ENCODE results near the gene CCDC28B. TPM values are rescaled to one million over a fixed set of nuclear protein-coding genes. Genes with fewer than 3 reads are reported as not detected.
A peak's percentile ranks its signal among the peaks of the same experiment; 100 is the strongest.

CCDC28B gene
- total RNA-seq, 1 donor from 2014 or later = 16.7 TPM

DNA sequence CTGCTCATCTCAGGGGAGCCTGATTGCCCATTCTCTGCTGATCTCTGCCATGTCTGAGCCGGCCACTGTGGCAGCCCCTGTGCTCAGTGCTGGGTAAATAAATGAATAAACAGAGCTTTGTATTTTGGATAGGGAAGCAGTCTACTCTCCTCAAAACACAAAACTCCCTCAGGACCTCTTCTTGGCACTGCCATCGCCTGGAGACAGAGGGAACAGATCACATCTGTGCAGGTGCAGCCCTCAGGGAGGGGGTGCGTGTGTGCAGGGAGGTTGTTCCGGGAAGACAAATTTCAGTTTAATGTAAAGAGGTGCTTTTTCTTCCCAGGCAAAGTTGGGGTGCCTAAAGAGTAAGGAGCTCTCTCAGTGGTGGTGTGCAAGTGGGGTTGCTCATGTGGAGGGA is 38.9 kb downstream of the CCDC28B start:
- H3K27me3 ChIP-seq (ENCODE audit: low read depth) = no peaks in the 10 kb centered on the region
- peak overlapping the region; percentile 79 for H3K4me3 ChIP-seq
- no peaks in the 10 kb centered on the region for H3K9me3 ChIP-seq (replicated peaks)
- peaks cover 43% of the 10 kb centered on the region for H3K4me1 ChIP-seq
- DNase-seq = no peak
- TF ChIP-seq, protein P1, sequence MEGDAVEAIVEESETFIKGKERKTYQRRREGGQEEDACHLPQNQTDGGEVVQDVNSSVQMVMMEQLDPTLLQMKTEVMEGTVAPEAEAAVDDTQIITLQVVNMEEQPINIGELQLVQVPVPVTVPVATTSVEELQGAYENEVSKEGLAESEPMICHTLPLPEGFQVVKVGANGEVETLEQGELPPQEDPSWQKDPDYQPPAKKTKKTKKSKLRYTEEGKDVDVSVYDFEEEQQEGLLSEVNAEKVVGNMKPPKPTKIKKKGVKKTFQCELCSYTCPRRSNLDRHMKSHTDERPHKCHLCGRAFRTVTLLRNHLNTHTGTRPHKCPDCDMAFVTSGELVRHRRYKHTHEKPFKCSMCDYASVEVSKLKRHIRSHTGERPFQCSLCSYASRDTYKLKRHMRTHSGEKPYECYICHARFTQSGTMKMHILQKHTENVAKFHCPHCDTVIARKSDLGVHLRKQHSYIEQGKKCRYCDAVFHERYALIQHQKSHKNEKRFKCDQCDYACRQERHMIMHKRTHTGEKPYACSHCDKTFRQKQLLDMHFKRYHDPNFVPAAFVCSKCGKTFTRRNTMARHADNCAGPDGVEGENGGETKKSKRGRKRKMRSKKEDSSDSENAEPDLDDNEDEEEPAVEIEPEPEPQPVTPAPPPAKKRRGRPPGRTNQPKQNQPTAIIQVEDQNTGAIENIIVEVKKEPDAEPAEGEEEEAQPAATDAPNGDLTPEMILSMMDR (IDR thresholded peaks at IDR 0.05; ENCODE audit: borderline replicate concordance) = no peak
- intact Hi-C loops (cut with micrococcal nuclease) = no loop called here
- H3K27ac ChIP-seq (replicated peaks) = peak overlapping the region; percentile 89
- H3K36me3 ChIP-seq = peaks cover 1% of the 10 kb centered on the region

DNA sequence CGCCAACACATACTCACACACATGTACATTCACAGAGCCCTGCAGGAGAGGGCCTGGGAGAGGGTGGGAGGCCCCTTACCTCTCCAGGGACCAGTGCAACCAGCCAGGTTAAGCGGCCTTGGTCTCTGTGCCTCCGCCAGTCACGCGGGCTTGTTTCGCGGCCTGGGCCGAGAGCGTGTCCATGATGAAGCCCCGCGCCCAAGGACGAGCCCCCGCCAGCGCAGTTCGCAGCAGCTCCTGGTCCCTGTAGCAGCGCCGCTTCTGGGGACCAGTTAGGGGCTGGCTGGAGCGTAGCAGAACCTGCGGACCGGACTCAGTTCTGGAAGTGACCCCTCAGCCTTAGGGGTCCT is 39.4 kb downstream of the CCDC28B start:
- peak overlapping the region; percentile 89 for H3K27ac ChIP-seq (replicated peaks)
- intact Hi-C loops (cut with micrococcal nuclease) = no loop called here
- TF ChIP-seq, protein P1 (IDR thresholded peaks at IDR 0.05; ENCODE audit: borderline replicate concordance) = no peak
- H3K4me1 ChIP-seq = peaks cover 43% of the 10 kb centered on the region
- H3K9me3 ChIP-seq (replicated peaks) = no peaks in the 10 kb centered on the region
- H3K4me3 ChIP-seq = peak overlapping the region; percentile 79
- DNase-seq = no peak
- H3K27me3 ChIP-seq (ENCODE audit: low read depth) = no peaks in the 10 kb centered on the region
- no peaks in the 10 kb centered on the region for H3K36me3 ChIP-seq

DNA sequence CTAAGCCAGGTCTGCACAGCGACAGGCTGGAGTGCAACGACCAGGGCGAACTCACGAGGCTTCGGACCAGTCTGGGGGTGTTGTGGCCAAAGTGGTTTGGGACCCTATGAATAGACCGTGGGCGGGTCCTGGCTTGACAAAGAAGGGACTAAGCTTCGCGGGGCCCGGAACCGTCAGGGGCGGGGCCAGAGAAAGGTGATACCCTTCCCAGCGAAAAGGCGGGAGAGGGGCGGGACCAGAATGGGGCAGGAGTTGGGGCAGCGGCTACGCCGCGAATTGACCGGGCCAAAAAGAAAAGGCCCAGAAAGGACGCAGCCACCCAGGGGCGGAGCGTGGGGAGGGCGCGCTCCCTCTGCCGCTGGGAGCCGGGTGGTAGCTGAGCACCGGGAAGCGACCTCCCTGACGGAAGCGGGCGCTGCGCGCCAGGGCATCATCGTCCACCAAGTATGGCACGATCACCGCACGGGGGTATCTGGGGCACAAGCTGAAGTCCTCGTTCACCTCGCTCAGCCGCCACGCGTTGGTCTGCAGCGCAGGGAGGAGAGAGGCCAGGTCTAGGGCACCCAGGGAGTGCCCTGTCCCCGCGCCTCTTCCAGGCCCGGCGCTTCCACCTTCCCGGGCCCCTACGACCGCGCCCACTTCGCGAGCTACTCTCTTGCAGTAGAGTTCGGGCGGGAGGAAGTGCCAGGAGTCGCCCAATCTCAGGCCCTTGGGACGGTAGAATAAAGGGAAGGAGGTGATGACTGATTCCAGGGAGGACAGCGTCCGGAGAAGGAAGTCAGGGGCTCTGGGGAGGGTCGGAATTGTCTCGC is 40.0 kb downstream of the CCDC28B start:
- intact Hi-C loops (cut with micrococcal nuclease) = no loop called here
- peak overlapping the region; percentile 89 for H3K27ac ChIP-seq (replicated peaks)
- peaks cover 43% of the 10 kb centered on the region for H3K4me1 ChIP-seq
- peak; percentile 73 for DNase-seq
- H3K36me3 ChIP-seq = no peaks in the 10 kb centered on the region
- H3K9me3 ChIP-seq (replicated peaks) = no peaks in the 10 kb centered on the region
- no peaks in the 10 kb centered on the region for H3K27me3 ChIP-seq (ENCODE audit: low read depth)
- TF ChIP-seq, protein P1 (IDR thresholded peaks at IDR 0.05; ENCODE audit: borderline replicate concordance) = peak; percentile 47
- peak overlapping the region; percentile 79 for H3K4me3 ChIP-seq

DNA sequence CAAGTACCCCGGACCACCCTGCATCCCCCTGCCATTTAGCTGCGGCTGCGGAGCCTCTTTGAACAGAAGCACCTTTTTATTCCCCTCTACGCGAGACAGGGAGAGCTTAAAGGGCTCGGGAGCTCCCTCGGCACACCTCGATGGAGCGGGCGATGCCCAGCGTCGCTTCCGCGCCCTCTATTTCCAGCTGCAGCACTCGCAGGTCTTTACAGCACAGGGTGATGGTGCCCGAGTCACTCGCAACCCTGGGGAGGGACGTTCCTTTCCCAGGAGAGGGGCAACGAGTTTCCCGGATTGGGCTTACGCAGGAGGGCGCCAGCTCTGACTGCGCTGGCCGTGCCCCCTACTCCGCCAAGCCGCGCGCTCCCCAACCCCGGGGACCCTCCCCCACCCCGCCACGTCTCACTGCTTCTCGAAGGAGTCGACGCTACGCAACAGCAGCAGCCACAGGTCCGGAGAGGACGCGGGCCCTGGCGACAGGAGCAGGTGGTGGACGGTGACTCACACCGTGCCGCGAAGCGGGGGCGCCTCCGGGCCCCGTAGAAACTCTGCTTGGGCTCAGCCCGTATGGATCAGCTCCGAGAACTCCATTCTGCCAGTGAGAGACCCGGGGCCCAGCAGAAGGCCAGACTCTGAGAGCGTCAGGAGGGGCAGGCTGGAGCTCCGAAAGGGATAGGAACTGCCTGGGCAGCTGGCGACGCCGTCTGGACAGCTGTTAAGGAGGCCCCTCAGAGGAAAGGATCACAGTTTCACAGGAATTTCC is 40.8 kb downstream of the CCDC28B start:
- Histone ChIP-seq H3K9me3 (replicated peaks) (no peaks in the 10 kb centered on the region), H3K36me3 (no peaks in the 10 kb centered on the region), H3K27me3 (ENCODE audit: low read depth) (no peaks in the 10 kb centered on the region), H3K27ac (replicated peaks) (peak overlapping the region; percentile 89), H3K4me1 (peaks cover 51% of the 10 kb centered on the region), H3K4me3 (peak overlapping the region; percentile 79)
- intact Hi-C loops (cut with micrococcal nuclease) = no loop called here
- TF ChIP-seq, protein P1 (IDR thresholded peaks at IDR 0.05; ENCODE audit: borderline replicate concordance) = no peak
- DNase-seq = peak; percentile 65

DNA sequence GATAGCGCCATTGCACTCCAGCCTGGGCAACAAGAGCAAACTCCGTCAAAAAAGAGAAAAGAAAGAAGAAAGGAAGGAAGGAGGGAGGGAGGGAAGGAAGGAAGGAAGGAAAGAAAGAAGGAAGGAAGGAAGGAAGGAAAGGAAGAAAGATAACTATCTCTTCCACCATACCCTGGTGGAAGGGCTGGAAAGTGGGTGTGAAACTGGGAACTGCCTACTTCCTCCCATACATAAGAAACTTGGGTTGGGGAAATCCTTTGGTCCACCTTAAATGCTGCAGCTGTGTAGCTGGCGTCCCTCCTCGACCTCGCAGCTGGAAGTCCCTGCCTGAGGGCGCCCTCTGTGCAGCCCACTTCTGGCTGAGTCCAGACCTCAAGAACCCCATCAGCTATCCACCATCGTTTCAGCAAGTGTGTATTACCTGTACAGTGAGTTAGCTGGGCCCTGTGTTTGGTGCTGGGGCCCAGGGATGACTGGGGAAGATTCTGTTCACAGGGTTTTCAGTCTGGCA is 42.0 kb downstream of the CCDC28B start:
- peaks cover 64% of the 10 kb centered on the region for H3K4me1 ChIP-seq
- TF ChIP-seq, protein P1 (IDR thresholded peaks at IDR 0.05; ENCODE audit: borderline replicate concordance) = no peak
- H3K27me3 ChIP-seq (ENCODE audit: low read depth) = no peaks in the 10 kb centered on the region
- H3K27ac ChIP-seq (replicated peaks) = peak overlapping the region; percentile 89
- H3K9me3 ChIP-seq (replicated peaks) = no peaks in the 10 kb centered on the region
- intact Hi-C loops (cut with micrococcal nuclease) = no loop called here
- peak; percentile 59 for DNase-seq
- H3K36me3 ChIP-seq = no peaks in the 10 kb centered on the region
- peak overlapping the region; percentile 79 for H3K4me3 ChIP-seq

All from left ventricle myocardium inferior (tissue), 1 donor.